Activated naive CD4-positive, alpha-beta T cell treated with anti-CD3 and anti-CD28 coated beads, Interleukin-2, amount 50 U/mL, for 72 hours (primary cell): ENCODE data around the gene PCSK5. TPM values are rescaled to one million over a fixed set of nuclear protein-coding genes. Genes with fewer than 3 reads are reported as not detected.
"Not testable (repeated sequence)": the region's sequence is repeated elsewhere in the genome, so short reads cannot be mapped to it uniquely, and the experiment has no call there.

ENCODE experiments used
- ATAC-seq, 2 donors: fragments of 150-1000 bp; cut with Tn5 transposase; 2 replicates each; pipeline ENCODE4 v1.10.0; 2021; ENCODE audit warnings: mild to moderate bottlenecking in 2 of 2, moderate library complexity in 2 of 2
- DNase-seq, 2 donors: peaks; one replicate each; pipeline ENCODE4 v3.0.0; 2021 to 2022; ENCODE audit warnings: low spot score in 2 of 2
- H3K27ac Mint-ChIP-seq, 2 donors: one replicate each; pipeline ENCODE4 v1.8.0; 2022; ENCODE audit warnings: mild to moderate bottlenecking in 2 of 2, mixed read lengths in 2 of 2
- H3K36me3 Mint-ChIP-seq, 2 donors: one replicate each; pipeline ENCODE4 v1.8.0; 2022; ENCODE audit warnings: mixed read lengths in 2 of 2
- H3K9me3 Mint-ChIP-seq, 2 donors: one replicate each; pipeline ENCODE4 v1.8.0; 2022; ENCODE audit warnings: mixed read lengths in 2 of 2
- total RNA-seq, 2 donors: library from RNA; stranded (reverse); gene quantifications; one replicate each; pipeline ENCODE4 v1.2.3, GENCODE V29; 2022

Gene PCSK5
- total RNA-seq, 2 donors from 2014 or later = 1.6 to 6.3 TPM

DNA sequence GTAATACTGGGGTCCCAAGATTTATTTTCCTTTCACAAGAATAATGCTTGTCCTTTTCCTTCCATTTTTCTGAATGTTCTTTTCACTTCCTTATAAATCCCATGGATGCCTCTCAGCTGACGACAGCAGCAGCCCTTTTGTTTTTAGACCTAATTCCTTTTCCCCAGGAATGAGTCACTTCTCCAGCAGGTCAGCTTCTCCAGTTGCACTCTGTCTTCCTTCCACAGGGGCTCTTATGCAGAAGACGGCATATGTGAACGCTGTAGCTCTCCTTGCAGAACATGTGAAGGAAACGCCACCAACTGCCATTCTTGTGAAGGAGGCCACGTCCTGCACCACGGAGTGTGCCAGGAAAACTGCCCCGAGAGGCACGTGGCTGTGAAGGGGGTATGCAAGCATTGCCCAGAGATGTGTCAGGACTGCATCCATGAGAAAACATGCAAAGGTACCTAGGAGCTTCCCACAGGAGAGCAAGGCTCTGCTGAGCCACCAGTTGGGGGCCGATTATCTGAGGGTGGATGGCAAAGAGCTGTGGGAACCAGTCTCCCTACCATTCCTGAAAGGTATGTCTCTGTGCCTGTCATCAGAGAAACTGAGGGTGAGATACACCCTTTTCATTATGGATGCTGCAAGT is 430.8 kb downstream of the PCSK5 start:
- H3K36me3 Mint-ChIP-seq = no peaks in the 10 kb centered on the region
- no peaks in the 10 kb centered on the region for H3K9me3 Mint-ChIP-seq
- no peak overlapping the region for H3K27ac Mint-ChIP-seq
- DNase-seq (no peak), ATAC-seq (no peak)

- DNase-seq (no peak), ATAC-seq (no peak)
- no peak overlapping the region for H3K27ac Mint-ChIP-seq
- no peaks in the 10 kb centered on the region for H3K9me3 Mint-ChIP-seq
- H3K36me3 Mint-ChIP-seq = no peaks in the 10 kb centered on the region
Observed at GRCh38 chr9:76322810-76323209, 432.3 kb downstream of the PCSK5 start.

- no peaks in the 10 kb centered on the region for H3K36me3 Mint-ChIP-seq
- no peaks in the 10 kb centered on the region for H3K9me3 Mint-ChIP-seq
- no peak for ATAC-seq
- no peak for DNase-seq
- no peak overlapping the region for H3K27ac Mint-ChIP-seq
Observed at GRCh38 chr9:76323490-76323889, 433.0 kb downstream of the PCSK5 start.

GRCh38 chr9:76324030-76324429 is 433.6 kb downstream of the PCSK5 start:
- ATAC-seq, DNase-seq, H3K27ac Mint-ChIP-seq, H3K36me3 Mint-ChIP-seq, H3K9me3 Mint-ChIP-seq: not testable (repeated sequence)

DNA sequence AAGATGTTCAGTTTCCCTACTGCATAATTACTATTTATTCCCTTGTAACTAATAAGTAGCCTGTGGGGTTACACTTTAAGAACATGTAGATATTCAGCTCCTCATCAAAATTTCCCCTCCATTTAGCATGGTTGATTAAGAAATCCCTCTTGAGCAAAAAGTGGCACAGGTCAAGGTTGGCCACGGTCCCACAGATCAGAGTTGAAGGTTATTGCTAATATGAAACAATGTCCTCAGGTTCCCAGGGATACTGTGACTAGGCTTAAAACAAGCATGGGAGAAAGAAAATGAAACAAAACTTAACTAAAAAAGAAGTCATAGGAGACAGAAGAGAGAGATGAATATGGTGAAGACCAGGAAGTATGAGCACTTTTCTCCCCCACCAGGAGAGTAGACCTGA is 439.6 kb downstream of the PCSK5 start:
- no peaks in the 10 kb centered on the region for H3K36me3 Mint-ChIP-seq
- H3K27ac Mint-ChIP-seq = no peak overlapping the region
- no peaks in the 10 kb centered on the region for H3K9me3 Mint-ChIP-seq
- ATAC-seq = no peak
- DNase-seq = no peak

GRCh38 chr9:76333388-76333787 is 442.9 kb downstream of the PCSK5 start:
- Mint-ChIP-seq H3K9me3 (no peaks in the 10 kb centered on the region), H3K27ac (no peak overlapping the region), H3K36me3 (no peaks in the 10 kb centered on the region)
- ATAC-seq = no peak
- DNase-seq = no peak

- no peak for ATAC-seq
- DNase-seq = no peak
- H3K36me3 Mint-ChIP-seq = no peaks in the 10 kb centered on the region
- no peak overlapping the region for H3K27ac Mint-ChIP-seq
- H3K9me3 Mint-ChIP-seq = no peaks in the 10 kb centered on the region
Observed at GRCh38 chr9:76333964-76334363, 443.5 kb downstream of the PCSK5 start.

- ATAC-seq = peak in 1 of 2 donors; percentile 20
- Mint-ChIP-seq H3K9me3 (no peaks in the 10 kb centered on the region), H3K36me3 (no peaks in the 10 kb centered on the region), H3K27ac (no peak overlapping the region)
- DNase-seq = no peak
Observed at GRCh38 chr9:76336027-76336426, 445.6 kb downstream of the PCSK5 start.

GRCh38 chr9:76338418-76338817 is 447.9 kb downstream of the PCSK5 start:
- Mint-ChIP-seq H3K9me3 (peaks cover 0 to 3% of the 10 kb centered on the region in 2 donors), H3K27ac (no peak overlapping the region), H3K36me3 (no peaks in the 10 kb centered on the region)
- ATAC-seq = no peak
- DNase-seq = no peak

GRCh38 chr9:76341616-76342015 is 451.1 kb downstream of the PCSK5 start:
- Mint-ChIP-seq H3K36me3 (no peaks in the 10 kb centered on the region), H3K9me3 (peaks cover 0 to 3% of the 10 kb centered on the region in 2 donors), H3K27ac (no peak overlapping the region)
- no peak for DNase-seq
- no peak for ATAC-seq

DNA sequence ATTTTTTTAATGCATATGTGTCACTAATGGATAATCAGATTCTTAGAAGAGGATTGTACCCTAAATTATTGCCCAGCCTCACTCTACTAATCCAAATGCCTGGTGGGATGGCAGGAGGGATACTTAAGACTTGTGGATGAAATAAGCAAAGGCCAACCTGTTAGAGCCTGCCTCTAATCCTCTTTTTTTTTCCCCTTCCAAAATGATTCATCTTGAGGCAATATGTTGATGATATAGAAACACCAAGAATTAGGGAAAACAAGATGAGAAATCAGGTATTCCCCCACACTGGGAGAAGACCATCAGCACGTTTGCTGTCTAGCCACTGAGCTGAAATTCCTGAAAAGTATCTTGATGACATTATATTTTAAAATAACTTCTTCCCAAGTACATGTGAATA is 451.7 kb downstream of the PCSK5 start:
- Mint-ChIP-seq H3K27ac (no peak overlapping the region), H3K9me3 (peaks cover 0 to 3% of the 10 kb centered on the region in 2 donors), H3K36me3 (no peaks in the 10 kb centered on the region)
- no peak for DNase-seq
- no peak for ATAC-seq

- no peak for ATAC-seq
- H3K27ac Mint-ChIP-seq = no peak overlapping the region
- DNase-seq = no peak
- no peaks in the 10 kb centered on the region for H3K36me3 Mint-ChIP-seq
- H3K9me3 Mint-ChIP-seq = peaks cover 0 to 3% of the 10 kb centered on the region in 2 donors
Observed at GRCh38 chr9:76342858-76343257, 452.4 kb downstream of the PCSK5 start.

DNA sequence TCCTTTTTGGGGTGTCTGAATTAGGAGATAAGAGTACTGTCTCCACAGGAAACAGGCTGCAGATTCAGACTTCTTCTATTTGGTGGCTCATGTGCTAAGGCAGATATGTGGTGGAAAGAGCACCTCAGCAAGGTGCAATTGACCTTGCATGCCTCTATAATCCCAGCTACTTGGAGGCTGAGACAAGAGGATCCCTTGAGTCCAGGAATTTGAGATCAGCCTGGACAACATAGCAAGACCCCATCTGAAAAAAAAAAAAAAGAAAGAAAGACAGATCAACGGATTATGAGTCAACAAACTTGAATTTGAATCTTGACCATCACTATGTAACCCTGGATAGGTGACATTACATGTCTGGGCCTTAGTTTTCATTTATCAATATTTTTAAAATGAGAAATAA is 459.4 kb downstream of the PCSK5 start:
- DNase-seq (no peak), ATAC-seq (no peak)
- Mint-ChIP-seq H3K9me3 (no peaks in the 10 kb centered on the region), H3K36me3 (no peaks in the 10 kb centered on the region), H3K27ac (no peak overlapping the region)

DNA sequence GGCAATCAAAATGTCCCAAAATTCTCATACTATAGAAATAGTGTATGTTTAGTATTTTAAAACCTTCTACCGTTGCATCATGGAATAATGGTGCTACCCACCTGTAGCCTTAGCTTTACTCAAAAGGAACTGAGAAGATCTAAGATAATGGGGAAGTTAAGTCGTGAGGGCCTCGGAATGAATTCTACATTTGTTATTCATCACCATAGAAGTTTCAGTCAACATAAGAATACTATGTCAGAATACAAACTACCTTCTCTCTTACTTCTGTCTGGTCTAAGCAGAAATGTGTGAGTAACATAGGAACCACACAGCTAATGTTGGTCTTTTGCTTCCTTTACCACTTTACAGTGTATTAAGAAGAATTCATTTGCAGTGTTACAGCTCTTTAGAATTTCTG is 460.5 kb downstream of the PCSK5 start:
- no peak overlapping the region for H3K27ac Mint-ChIP-seq
- no peaks in the 10 kb centered on the region for H3K36me3 Mint-ChIP-seq
- no peak for ATAC-seq
- no peaks in the 10 kb centered on the region for H3K9me3 Mint-ChIP-seq
- no peak for DNase-seq

- no peaks in the 10 kb centered on the region for H3K36me3 Mint-ChIP-seq
- DNase-seq (no peak), ATAC-seq (no peak)
- no peak overlapping the region for H3K27ac Mint-ChIP-seq
- no peaks in the 10 kb centered on the region for H3K9me3 Mint-ChIP-seq
Observed at GRCh38 chr9:76352026-76352620, 461.6 kb downstream of the PCSK5 start.

DNA sequence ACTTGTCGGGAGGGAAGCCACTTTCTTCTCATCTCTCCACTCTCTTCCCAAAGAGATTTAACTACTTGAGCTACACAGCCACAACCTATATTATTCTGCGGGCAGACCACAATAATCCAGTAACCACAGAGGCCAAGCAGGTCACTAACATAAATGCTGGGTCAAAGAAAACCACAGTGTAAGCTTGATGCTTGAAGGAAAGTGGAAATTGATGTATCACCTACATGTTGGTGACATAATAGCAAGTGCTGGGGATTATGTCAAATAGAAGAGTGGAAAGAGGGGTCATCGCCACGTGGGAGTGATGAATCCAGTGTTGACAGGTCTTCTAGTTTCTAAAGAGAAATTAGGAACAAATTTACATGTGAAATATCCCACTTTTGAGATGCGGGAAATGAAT is 462.8 kb downstream of the PCSK5 start:
- no peaks in the 10 kb centered on the region for H3K9me3 Mint-ChIP-seq
- H3K27ac Mint-ChIP-seq = no peak overlapping the region
- no peak for ATAC-seq
- H3K36me3 Mint-ChIP-seq = no peaks in the 10 kb centered on the region
- no peak for DNase-seq

GRCh38 chr9:76354221-76354620 is 463.7 kb downstream of the PCSK5 start:
- DNase-seq (no peak), ATAC-seq (no peak)
- H3K36me3 Mint-ChIP-seq = no peaks in the 10 kb centered on the region
- H3K9me3 Mint-ChIP-seq = no peaks in the 10 kb centered on the region
- H3K27ac Mint-ChIP-seq = no peak overlapping the region

- no peak for DNase-seq
- Mint-ChIP-seq H3K36me3 (no peaks in the 10 kb centered on the region), H3K27ac (no peak overlapping the region), H3K9me3 (no peaks in the 10 kb centered on the region)
- no peak for ATAC-seq
Observed at GRCh38 chr9:76355886-76356285, 465.4 kb downstream of the PCSK5 start.
